ENCODE measurements around the gene B9D1. TPM values are rescaled to one million over a fixed set of nuclear protein-coding genes. Genes with fewer than 3 reads are reported as not detected.

B9D1 gene
- total and polyA plus RNA-seq, 2 donors, result 14.4 to 14.5 TPM

Small RNA genes within 50 kb of the gene (small RNA-seq; reads per million reads assigned to genes)
- 12.8 reads per million, percentile 94 among the genes with 10 or more reads in this experiment for gene MIR1180

Other genes with a start within 250 kb of the B9D1 start
- gene GRAPL, start 235.1 kb downstream of the B9D1 start, total RNA-seq, result 2.6 TPM
- 1.2 TPM for gene GRAPL, start 235.1 kb downstream of the B9D1 start, polyA plus RNA-seq
- gene EPN2, start 125.4 kb downstream of the B9D1 start, total RNA-seq, result 40.3 TPM
- gene EPN2, start 125.4 kb downstream of the B9D1 start, polyA plus RNA-seq, result 46.2 TPM
- gene MAPK7, start 15.8 kb upstream of the B9D1 start, total RNA-seq, result 15.8 TPM
- 32.8 TPM for gene MAPK7, start 15.8 kb upstream of the B9D1 start, polyA plus RNA-seq
- gene MFAP4, start 24.5 kb upstream of the B9D1 start, total RNA-seq, result 123 TPM
- gene MFAP4, start 24.5 kb upstream of the B9D1 start, polyA plus RNA-seq, result 1,046 TPM
- gene RNF112, start 48.5 kb upstream of the B9D1 start, total RNA-seq, result 3.1 TPM
- gene RNF112, start 48.5 kb upstream of the B9D1 start, polyA plus RNA-seq, result 17.4 TPM
- 0.53 TPM for gene SLC47A1, start 171.1 kb upstream of the B9D1 start, total RNA-seq
- 1.6 TPM for gene SLC47A1, start 171.1 kb upstream of the B9D1 start, polyA plus RNA-seq

Measured in urinary bladder (tissue), 2 donors.